NCI-H526 (cell line): Measurements from ENCODE around the gene KIFBP.

Source experiments
- DNase-seq, 2 experiments: peaks; one replicate each; lab custom pipeline; 2025; lab: John Stamatoyannopoulos, UW

The KIFBP gene

GRCh38 chr10:69051710-69052487 is 63.3 kb downstream of the KIFBP start:
- no peak for DNase-seq

GRCh38 chr10:69052736-69053135 is 64.1 kb downstream of the KIFBP start:
- no peak for DNase-seq

- no peak for DNase-seq
These were observed 66.6 kb downstream of the KIFBP start for GRCh38 chr10:69055241-69055640.

- no peak for DNase-seq
These were observed 67.5 kb downstream of the KIFBP start for GRCh38 chr10:69056129-69056528.

DNA sequence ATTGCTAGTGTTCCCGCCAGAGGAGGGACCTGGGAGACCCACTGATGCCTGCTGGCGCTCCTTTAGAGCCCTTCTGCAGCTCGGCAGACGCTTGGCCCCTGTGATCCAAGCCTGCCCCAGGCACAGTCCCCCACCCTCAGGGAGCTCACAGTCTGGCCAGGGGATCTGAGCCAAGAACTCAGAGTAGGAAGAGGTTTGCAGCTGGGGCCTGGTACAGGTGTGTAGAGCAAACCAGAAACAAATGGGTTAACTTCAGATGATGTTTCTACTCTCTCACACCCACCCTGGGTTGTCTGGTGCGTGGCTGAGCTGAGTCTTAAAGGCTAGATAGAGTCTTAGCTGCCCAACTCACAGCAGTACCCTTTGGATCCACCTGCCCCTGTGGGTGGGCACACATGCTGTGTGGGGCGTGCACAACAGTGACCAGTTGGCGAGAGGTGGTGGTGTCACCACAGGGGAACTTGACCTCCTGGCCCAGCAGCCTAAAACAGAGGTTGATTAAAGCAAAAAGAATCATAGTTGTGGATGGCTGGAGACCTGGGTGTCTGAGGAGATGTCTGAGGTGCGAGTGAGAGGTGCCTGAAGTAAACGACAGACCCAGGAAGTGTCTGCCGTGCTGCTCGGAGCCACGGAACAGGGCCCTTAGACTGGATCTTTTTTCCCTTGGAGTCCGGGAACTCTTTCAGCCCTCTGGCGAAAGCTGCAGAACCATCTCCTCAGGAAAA is 68.1 kb downstream of the KIFBP start:
- no peak for DNase-seq

DNA sequence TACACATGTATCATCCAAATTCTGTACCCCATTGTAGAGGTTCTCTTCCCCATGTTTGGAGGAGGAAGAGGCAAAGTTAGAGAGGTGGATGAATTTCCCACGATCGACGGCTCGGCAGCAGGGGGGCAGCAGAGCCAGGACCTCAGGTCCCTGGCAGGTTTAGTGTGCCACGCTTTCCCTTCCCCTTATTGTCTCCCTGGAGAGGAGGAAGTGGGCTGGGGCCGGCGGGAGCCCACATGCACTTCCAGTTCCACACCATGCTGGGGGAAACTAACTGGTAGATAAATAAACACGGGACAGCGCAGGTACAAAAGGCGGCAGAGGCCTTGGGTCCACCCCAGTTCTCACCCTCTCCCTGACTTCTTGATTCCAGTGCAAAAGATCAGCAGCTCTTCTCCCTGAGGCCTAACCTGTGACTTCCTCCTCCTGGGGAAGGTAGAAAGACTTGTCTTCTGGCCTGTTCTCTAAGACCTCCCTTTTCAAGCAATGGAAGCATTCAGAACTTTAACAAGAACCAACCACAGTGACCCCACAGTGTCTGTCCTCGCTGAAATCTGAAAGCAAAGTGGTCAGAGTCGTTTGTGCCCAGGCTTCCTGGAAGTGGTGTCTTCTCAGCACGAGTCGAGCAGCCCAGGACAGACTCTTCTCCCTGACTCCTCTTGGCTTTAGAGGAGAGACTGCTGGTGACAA is 68.8 kb downstream of the KIFBP start:
- no peak for DNase-seq

DNA sequence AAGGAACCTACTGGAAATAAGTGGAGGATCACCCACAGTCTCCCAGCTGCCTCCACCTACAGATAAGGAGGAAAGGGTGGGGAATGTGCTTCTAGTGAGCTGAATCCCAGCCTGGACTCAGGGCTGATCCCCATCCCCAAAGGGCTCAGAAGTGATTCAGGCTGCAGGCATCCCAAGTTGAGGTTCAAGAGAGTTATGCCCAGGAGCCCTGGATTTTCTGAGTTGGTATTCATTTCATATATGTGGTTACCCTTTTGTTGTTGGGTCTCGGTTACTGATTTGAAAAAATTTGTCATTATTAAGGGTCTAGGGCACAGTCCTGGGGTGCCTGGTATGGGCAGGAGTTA is 69.3 kb downstream of the KIFBP start:
- no peak for DNase-seq

DNA sequence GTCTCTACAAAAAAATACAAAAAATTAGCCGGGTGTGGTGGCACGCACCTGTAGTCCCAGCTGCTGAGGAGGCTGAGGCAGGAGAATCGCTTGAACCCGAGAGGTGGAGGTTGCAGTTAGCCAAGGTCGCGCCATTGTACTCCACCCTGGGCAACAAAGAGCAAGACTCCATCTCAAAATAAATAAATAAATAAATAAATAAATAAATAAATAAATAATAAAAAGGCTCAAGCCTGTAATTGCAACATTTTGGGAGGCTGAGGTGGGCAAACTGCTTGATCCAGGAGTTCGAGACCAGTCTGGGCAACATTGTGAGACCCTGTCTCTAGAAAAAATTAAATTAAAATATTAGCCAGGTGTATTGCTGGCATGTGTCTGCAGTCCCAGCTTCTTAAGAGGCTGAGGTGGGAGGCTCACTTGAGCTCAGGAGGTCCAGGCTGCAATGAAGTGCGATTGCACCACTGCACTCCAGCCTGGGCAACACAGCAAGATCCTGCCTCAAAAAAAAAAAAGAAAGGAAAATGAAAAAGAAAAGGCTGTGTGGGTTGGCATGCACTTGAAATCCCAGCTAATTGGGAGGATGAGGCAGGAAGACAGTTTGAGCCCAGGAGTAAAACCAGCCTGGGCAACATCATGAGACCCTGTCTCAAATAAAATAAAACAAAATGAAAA is 71.7 kb downstream of the KIFBP start:
- DNase-seq = no peak

DNA sequence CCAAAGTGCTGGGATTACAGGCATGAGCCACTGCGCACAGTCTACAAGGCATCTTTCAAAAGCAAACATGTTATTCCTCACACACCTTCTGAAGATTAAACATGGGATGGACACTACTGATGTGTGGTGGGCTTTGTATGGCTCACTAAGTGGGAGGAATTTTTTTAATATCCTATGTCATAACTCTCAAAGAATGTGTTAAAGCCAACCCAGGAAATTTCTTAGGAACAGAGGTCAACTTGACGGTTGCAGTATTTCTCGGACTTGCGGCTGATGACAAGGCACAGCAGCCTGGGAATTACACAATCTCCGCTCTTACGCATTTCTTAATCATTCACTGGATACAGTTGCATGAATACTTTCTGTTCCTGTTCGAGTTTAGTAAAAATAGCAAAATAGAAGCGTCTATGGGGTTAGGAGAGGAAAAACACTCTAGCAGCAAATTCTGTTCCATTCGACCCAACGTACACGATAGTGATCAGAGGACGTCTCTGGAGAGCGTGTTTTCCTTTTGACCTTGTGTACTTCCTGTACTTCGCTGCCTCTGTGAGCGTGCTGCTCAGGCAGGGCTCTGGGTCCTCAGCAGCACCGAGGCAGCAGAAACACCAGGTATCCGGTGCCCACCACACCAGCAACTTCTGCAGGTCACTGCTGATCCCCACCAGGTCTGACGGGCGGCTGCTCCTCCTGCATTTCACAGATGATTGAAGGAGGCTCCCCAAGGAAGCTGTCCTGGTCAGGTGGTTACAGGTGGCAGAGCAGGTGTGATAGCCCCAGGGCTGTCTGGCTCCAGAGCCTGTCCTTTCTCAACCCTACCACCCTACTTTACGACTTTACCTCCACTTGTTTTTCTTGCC is 72.9 kb downstream of the KIFBP start:
- DNase-seq = peak in 1 of 2 experiments; percentile 6

DNA sequence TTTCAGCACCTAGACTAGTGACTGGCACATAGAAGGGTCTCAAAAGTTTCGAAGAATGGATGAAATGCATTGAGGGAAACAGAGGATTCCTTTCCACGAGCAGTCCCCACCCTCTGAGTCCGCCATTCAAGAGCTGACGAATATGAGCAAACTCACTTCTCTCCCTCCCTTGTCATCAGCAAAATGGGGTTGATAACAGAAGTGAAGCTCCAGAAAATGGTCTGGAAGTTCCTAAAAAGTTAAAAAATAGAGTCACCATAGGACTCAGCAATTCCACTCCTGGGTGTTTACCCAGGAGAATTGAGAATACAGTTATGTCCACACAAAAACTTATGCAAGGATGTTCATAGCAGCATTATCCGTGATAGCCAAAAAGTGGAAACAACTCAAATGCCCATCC is 74.3 kb downstream of the KIFBP start:
- DNase-seq = no peak

- no peak for DNase-seq
These were observed 76.2 kb downstream of the KIFBP start for GRCh38 chr10:69064762-69065328.

DNA sequence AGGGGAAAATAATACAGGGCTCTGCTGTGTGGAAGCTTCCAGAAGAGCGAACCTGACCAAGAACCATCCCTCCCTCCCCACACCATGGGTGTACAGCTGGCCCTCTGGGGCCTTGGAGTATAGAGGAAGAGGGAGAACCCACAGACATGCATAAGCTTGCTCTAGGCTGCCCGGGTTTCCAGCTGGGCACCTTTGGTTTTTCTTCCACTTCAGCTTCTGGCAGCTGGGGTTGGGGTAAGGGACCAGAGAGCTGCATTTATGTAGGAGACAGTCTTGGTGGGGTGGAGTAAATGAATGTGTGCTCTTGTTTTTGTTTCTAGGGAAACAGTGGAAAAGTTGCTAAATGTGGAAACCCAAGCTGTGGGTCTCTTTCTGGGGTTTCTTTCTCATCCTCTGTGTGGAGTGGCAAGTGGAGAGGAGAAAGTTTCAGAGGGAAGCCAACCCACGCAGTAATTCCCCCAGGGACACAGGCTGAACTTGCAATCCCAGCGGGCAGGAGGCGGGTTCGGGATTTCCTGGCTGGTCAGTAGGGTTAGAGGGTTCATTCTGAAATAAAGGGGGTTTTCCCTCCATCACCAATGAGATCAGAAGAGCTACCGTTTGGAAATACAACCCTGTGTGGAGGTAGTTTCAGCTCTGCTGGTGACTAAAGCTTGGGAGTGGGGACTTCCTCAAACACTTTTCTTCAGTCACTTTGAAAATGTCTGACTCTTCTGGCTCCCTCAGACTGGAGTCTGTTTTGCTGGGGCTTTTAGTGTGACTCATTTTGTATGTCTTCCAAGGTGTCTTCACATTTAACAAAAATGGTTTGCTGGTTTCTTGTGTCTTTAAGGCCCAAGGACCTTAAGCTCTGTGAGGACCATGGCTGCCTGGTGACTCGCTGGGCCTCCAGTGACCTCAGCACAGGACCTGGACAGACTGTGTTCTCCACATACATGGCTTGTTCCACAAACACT is 77.1 kb downstream of the KIFBP start:
- no peak for DNase-seq
